GM21515 (cell line): Measurements from ENCODE around the gene CHRNB4.

Experiments used
- ATAC-seq: cut with Tn5 transposase; IDR thresholded peaks from one replicate; pipeline ENCODE4 v1.9.1; 2021; ENCODE audit not compliant: unreplicated experiment

CHRNB4 gene

GRCh38 chr15:78668987-78669386 is 28.0 kb upstream of the CHRNB4 start:
- no peak for ATAC-seq

- no peak for ATAC-seq
Observed at GRCh38 chr15:78667578-78668236, 26.7 kb upstream of the CHRNB4 start.

GRCh38 chr15:78666010-78666409 is 25.0 kb upstream of the CHRNB4 start:
- no peak for ATAC-seq

- no peak for ATAC-seq
Observed at GRCh38 chr15:78663703-78664102, 22.7 kb upstream of the CHRNB4 start.

GRCh38 chr15:78662028-78662427 is 21.0 kb upstream of the CHRNB4 start:
- ATAC-seq, result no peak

GRCh38 chr15:78661001-78661400 is 20.0 kb upstream of the CHRNB4 start:
- ATAC-seq, result no peak

- ATAC-seq, result no peak
Observed at GRCh38 chr15:78660584-78660983, 19.6 kb upstream of the CHRNB4 start.

GRCh38 chr15:78658823-78659222 is 17.8 kb upstream of the CHRNB4 start:
- no peak for ATAC-seq

GRCh38 chr15:78654272-78654671 is 13.3 kb upstream of the CHRNB4 start:
- no peak for ATAC-seq

GRCh38 chr15:78651930-78652615 is 11.1 kb upstream of the CHRNB4 start:
- ATAC-seq, result no peak

GRCh38 chr15:78651007-78651406 is 10.0 kb upstream of the CHRNB4 start:
- no peak for ATAC-seq

GRCh38 chr15:78650022-78650421 is 9.0 kb upstream of the CHRNB4 start:
- ATAC-seq, result no peak

GRCh38 chr15:78645009-78645408 is 4.0 kb upstream of the CHRNB4 start:
- ATAC-seq, result no peak

GRCh38 chr15:78642331-78642730 is 1.3 kb upstream of the CHRNB4 start:
- ATAC-seq, result no peak

GRCh38 chr15:78641749-78642275 is 802 bp upstream of the CHRNB4 start:
- no peak for ATAC-seq

GRCh38 chr15:78640527-78641101 is 396 bp downstream of the CHRNB4 start:
- ATAC-seq, result no peak

- ATAC-seq, result no peak
Observed at GRCh38 chr15:78638658-78639314, 2.2 kb downstream of the CHRNB4 start.

- no peak for ATAC-seq
Observed at GRCh38 chr15:78637776-78638435, 3.1 kb downstream of the CHRNB4 start.

- ATAC-seq, result no peak
Observed at GRCh38 chr15:78636378-78636859, 4.6 kb downstream of the CHRNB4 start.

- ATAC-seq, result no peak
Observed at GRCh38 chr15:78635346-78635745, 5.7 kb downstream of the CHRNB4 start.
